ENCODE data around the gene ORMDL3.
A peak's percentile ranks its signal among the peaks of the same experiment; 100 is the strongest.
"Not testable (repeated sequence)": the region's sequence is repeated elsewhere in the genome, so short reads cannot be mapped to it uniquely, and the experiment has no call there.

ORMDL3 gene

GRCh38 chr17:39948489-39948828 is 21.1 kb upstream of the ORMDL3 start:
- DNase-seq, result not testable (repeated sequence)

- no peak for DNase-seq
These were observed 19.3 kb upstream of the ORMDL3 start for GRCh38 chr17:39946551-39947330.

- no peak for DNase-seq
These were observed 17.0 kb upstream of the ORMDL3 start for GRCh38 chr17:39944393-39944711.

GRCh38 chr17:39943702-39944392 is 16.4 kb upstream of the ORMDL3 start:
- DNase-seq, result no peak

- peak in 1 of 2 donors; percentile 55 for DNase-seq
These were observed 12.4 kb upstream of the ORMDL3 start for GRCh38 chr17:39939588-39940419.

GRCh38 chr17:39939106-39939505 is 11.7 kb upstream of the ORMDL3 start:
- no peak for DNase-seq

- DNase-seq, result no peak
These were observed 10.9 kb upstream of the ORMDL3 start for GRCh38 chr17:39938140-39938869.

- DNase-seq, result no peak
These were observed 10.0 kb upstream of the ORMDL3 start for GRCh38 chr17:39937447-39937846.

GRCh38 chr17:39935909-39936308 is 8.5 kb upstream of the ORMDL3 start:
- no peak for DNase-seq

- no peak for DNase-seq
These were observed 6.9 kb upstream of the ORMDL3 start for GRCh38 chr17:39934324-39934723.

GRCh38 chr17:39933912-39934311 is 6.5 kb upstream of the ORMDL3 start:
- DNase-seq, result no peak

- DNase-seq, result no peak
These were observed 2.4 kb upstream of the ORMDL3 start for GRCh38 chr17:39929646-39930407.

- peak; percentile 75 to 87 for DNase-seq
These were observed 1.7 kb upstream of the ORMDL3 start for GRCh38 chr17:39928858-39929645.

- DNase-seq, result no peak
These were observed 792 bp upstream of the ORMDL3 start for GRCh38 chr17:39927929-39928857.

- no peak for DNase-seq
These were observed 757 bp downstream of the ORMDL3 start for GRCh38 chr17:39926588-39927100.

GRCh38 chr17:39926135-39926587 is 1.2 kb downstream of the ORMDL3 start:
- DNase-seq, result no peak

- DNase-seq, result no peak
These were observed 1.9 kb downstream of the ORMDL3 start for GRCh38 chr17:39925282-39926134.

- no peak for DNase-seq
These were observed 2.7 kb downstream of the ORMDL3 start for GRCh38 chr17:39924691-39925055.
